Inferior parietal cortex (tissue), 1 donor: ENCODE results near the gene YBEY.

Experiments used
- DNase-seq: peaks from one replicate; pipeline ENCODE4 v3.0.0-alpha.2; 2016; ENCODE audit errors: extremely low spot score

The YBEY gene

DNA sequence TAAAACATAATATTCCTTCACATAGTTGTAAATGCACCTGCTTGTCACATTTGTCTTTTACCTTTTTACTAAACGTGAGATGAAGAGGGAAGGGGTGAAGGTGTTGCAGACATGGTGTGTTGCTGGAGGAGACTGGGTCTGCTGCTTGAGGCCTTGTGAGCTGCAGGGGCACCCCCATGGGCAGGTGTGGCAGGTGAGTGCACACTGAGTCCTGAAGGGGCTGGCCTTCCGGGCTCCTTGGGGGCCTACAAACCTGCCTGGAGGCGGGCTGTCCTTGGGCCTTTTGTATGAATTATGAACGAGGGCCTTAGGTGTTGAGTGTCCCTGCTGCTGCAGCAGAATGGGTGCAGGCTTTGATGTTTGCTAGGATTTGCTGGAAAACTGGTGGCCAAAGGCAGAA lies 41.6 kb downstream of the YBEY start:
- no peak for DNase-seq

GRCh38 chr21:46328151-46328550 lies 42.0 kb downstream of the YBEY start:
- DNase-seq: no peak

- DNase-seq: no peak
Observed at GRCh38 chr21:46329796-46330195, 43.7 kb downstream of the YBEY start.

DNA sequence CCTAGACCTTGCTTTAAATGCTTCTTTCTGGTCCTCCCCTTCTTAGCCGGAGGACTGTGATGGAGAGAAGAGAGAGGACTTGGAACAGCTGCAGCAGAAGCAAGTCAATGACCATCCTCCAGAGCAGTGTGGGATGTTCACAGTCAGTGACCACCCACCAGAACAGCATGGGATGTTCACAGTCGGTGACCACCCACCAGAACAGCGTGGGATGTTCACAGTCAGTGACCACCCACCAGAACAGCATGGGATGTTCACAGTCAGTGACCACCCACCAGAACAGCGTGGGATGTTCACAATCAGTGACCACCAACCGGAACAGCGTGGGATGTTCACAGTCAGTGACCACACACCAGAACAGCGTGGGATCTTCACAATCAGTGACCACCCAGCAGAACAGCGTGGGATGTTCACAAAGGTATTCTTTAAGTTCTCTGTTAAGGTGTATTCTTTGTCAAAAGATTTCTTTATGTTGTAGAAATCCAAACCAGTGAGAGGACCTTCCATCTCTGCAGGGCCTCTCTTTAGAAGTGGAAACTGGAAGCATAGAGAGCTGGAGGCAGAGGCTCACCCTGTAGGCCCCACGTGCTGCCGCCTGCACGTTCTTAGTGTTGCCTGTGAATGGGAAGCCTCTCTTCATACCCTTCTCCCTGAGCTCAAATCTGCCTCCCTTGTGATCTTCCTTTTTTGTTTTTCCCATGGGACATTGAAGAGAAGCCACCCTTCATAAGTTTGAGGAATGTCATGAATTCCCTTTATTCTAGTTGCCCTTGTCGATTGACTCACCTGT lies 48.4 kb downstream of the YBEY start:
- DNase-seq: no peak

DNA sequence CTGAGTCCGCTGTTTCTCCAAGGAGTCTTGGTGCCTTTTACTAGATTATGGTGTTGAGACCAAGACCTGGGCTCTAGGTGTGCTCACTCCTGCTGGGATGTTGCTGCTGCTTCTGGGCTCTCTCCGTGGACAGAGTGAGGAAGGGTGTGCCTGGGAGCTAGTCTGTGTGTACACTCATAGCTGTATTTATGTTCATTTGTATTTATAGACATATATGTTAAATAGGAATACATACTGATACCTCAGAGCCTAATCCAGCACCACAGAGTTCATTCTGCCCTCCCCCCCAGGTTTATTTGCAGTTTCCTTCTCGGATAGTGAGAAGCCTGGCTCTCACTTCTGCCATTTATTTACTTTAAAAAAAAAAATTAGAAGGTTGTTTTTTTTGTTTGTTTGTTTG lies 50.5 kb downstream of the YBEY start:
- no peak for DNase-seq

- no peak for DNase-seq
Observed at GRCh38 chr21:46340998-46341397, 54.9 kb downstream of the YBEY start.

DNA sequence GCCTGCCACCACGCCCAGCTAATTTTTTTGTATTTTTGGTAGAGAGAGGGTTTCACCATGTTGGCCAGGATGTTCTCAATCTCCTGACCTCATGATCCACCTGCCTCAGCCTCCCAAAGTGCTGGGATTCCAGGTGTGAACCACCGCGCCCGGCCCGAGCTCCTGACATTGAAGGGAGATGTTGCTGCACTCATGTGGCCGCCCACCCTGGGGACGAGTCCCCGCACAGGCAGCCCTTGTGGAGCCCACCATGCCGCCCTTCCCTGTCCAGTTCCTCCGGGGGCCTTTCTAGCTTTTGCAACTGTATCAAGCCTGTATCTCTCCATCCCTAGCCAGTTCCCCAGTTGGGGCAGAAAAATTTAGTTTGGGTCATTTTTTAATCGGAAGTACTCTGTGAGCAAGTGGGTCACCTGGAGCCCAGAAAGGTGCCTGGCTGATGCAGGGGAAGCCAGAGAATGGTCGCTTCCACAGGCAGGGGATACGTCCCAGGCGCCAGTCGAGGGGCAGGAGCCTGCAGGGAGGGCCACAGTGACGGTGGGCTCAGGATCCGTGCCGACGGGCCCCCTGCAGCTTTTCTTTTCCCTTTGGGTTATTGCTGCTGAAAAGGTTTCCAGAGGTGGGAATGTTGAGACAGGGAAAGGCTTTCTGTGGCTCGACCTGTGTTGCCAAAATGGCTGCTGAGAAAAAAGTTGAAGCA lies 58.2 kb downstream of the YBEY start:
- no peak for DNase-seq

GRCh38 chr21:46345861-46346260 lies 59.7 kb downstream of the YBEY start:
- DNase-seq: no peak

GRCh38 chr21:46346296-46347202 lies 60.4 kb downstream of the YBEY start:
- DNase-seq: no peak

DNA sequence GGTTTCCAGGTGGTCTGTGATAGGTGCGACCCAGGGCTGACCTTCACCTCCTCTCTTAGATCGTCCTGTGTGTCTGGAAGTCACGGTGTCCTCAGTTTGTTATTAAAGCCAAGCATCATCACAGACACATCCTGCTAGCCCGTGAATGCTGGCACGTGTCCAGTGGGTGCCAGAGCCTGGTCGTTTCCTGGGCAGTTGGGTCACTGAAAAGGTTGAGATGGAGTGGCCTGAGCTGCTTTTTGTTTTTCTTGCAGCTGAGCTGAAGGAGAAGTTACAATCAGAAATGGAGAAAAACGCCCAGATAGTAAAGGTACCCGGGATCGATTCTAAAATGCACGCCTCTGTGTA lies 61.0 kb downstream of the YBEY start:
- DNase-seq: no peak
